Caco-2 (cell line): ENCODE measurements around the gene CDC42EP2. TPM values are rescaled to one million over a fixed set of nuclear protein-coding genes. Genes with fewer than 3 reads are reported as not detected.

Experiments
- BruUV-seq: library from RNA; stranded (reverse); fragments of 400-500 nt; replicated peaks from 2 replicates; lab custom pipeline; 2021; lab: Mats Ljungman, UMichigan
- CTCF ChIA-PET: fragments of 300-600 bp; sonication (Branson Sonifier 250); formaldehyde crosslinking; loops from one replicate; lab custom pipeline; 2022; ENCODE audit warnings: antibody characterized with exemption; lab: Charles Lee
- POLR2A ChIA-PET: fragments of 300-600 bp; sonication (Branson Sonifier 250); formaldehyde crosslinking; loops from one replicate; lab custom pipeline; 2022; ENCODE audit warnings: antibody characterized with exemption; lab: Charles Lee
- DNase-seq, 2 experiments: peaks; one replicate each; pipeline versions ENCODE4 v3.0.0 to v3.0.0-alpha.2; 2020 to 2022
- H3K27me3 ChIP-seq: replicated peaks from 2 replicates; pipeline ENCODE4 v1.6.0; 2011; ENCODE audit warnings: low read length; ENCODE audit not compliant: control insufficient read depth, insufficient read depth
- H3K36me3 ChIP-seq: 2 replicates; pipeline ENCODE4 v1.5.1; 2011; ENCODE audit warnings: low read length; ENCODE audit not compliant: control insufficient read depth, insufficient read depth
- H3K4me1 ChIP-seq: fragments of 250-450 bp; sonication (Bioruptor Pico); 2 replicates; pipeline ENCODE4 v1.5.1; 2020; ENCODE audit warnings: mild to moderate bottlenecking
- H3K4me3 ChIP-seq: 2 replicates; pipeline ENCODE4 v1.5.1; 2011; ENCODE audit warnings: low read depth, mild to moderate bottlenecking, control low read depth, low read length
- H3K9me3 ChIP-seq: fragments of 250-450 bp; sonication (Bioruptor Pico); 2 replicates; pipeline ENCODE4 v1.5.1; 2020; ENCODE audit warnings: mild to moderate bottlenecking, moderate library complexity
- H3K27ac Mint-ChIP-seq: one replicate; pipeline ENCODE4 v1.8.0; 2022; ENCODE audit warnings: mixed read lengths; ENCODE audit not compliant: unreplicated experiment
- H3K27me3 Mint-ChIP-seq: one replicate; pipeline ENCODE4 v1.8.0; 2022; ENCODE audit warnings: mixed read lengths; ENCODE audit not compliant: insufficient read depth, unreplicated experiment
- H3K36me3 Mint-ChIP-seq: one replicate; pipeline ENCODE4 v1.8.0; 2022; ENCODE audit warnings: mild to moderate bottlenecking, mixed read lengths; ENCODE audit not compliant: insufficient read depth, unreplicated experiment
- H3K4me1 Mint-ChIP-seq: one replicate; pipeline ENCODE4 v1.8.0; 2022; ENCODE audit warnings: low read depth, mixed read lengths; ENCODE audit not compliant: unreplicated experiment
- H3K4me3 Mint-ChIP-seq: one replicate; pipeline ENCODE4 v1.8.0; 2022; ENCODE audit warnings: mild to moderate bottlenecking, moderate library complexity, mixed read lengths; ENCODE audit not compliant: unreplicated experiment
- H3K9me3 Mint-ChIP-seq: one replicate; pipeline ENCODE4 v1.8.0; 2022; ENCODE audit warnings: mixed read lengths; ENCODE audit not compliant: unreplicated experiment
- CTCF ChIP-seq, 2 experiments: fragments of 200-600 bp in 1 of 2; IDR thresholded peaks; 1 replicate in 1 of 2; 2 replicates in 1 of 2; pipeline versions ENCODE4 v1.5.1 to v1.8.0; 2011 to 2022; ENCODE audit warnings: antibody characterized with exemption in 1 of 2, control low read depth in 1 of 2, inconsistent platforms in 1 of 2, low read depth in 1 of 2, low read length in 1 of 2, mild to moderate bottlenecking in 1 of 2, moderate library complexity in 1 of 2; ENCODE audit not compliant: insufficient read depth in 1 of 2, severe bottlenecking in 1 of 2, unreplicated experiment in 1 of 2
- intact Hi-C: fragments of 100-400 bp; cut with micrococcal nuclease; formaldehyde crosslinking; loops from one replicate; pipeline ENCODE4 v1.10.0; 2022; ENCODE audit not compliant: unreplicated experiment
- total RNA-seq: library from RNA; stranded (reverse); gene quantifications from 2 replicates; pipeline ENCODE4 v1.2.3, GENCODE V29; 2022

Gene CDC42EP2
- total RNA-seq, 1 experiment from 2014 or later: 38.0 TPM

DNA sequence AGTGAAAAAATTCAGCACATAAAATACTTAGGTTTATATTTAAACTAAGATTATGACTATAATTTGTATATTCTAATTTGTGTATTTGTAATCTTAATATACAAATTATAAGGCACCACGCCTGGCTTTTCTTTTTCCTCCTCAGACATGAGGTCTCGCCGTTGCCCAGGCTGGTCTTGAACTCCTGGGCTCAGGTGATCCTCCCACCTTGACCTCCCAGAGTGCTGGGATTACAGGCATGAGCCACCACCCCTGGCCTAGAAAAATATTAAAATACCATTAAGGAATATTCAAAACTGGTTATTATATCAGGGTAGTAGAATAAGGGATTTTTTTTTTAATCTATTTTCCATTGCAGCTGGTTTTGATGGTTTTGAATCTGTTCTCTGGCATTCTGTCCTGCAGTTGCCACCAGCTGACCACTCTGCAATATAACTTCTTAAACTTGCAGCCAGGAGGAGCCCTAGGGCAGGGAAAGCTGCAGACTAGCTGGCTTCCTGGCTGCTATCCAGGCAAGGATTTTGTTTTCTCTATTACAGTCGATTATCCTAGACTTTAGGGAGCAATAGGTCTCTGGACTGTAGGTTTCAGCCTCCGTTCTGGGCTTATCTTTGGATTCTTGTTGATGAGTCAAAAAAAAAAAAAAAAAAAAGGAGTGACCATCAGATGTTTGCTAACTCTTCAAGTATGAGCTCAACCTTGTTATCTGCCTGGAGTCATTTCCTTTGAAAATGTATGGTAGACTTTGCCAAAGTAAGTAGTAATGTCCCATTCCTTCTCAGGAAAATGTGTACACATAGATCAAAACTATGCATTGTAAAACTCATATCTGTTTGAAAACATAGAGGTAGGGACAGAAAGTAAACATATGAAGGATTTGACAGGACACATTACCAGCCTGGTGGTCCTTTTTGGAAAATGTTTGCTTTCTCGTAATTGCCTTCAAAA lies 39.7 kb upstream of the CDC42EP2 start:
- TF ChIP-seq CTCF (IDR thresholded peaks at IDR 0.05; ENCODE audit: insufficient read depth in 1 of 2, low read depth in 1 of 2, low read length in 1 of 2, severe bottlenecking in 1 of 2, unreplicated experiment in 1 of 2): peak; percentile 79 to 81
- peak; percentile 91 to 93 for DNase-seq
- H3K4me3 Mint-ChIP-seq: peak overlapping the region; percentile 63
- Histone ChIP-seq H3K9me3 (no peaks in the 10 kb centered on the region), H3K36me3 (peaks cover 3% of the 10 kb centered on the region), H3K27me3 (no peaks in the 10 kb centered on the region), H3K4me3 (no peak overlapping the region; the same call in 1 of the 2 replicates), H3K4me1 (peaks cover 42% of the 10 kb centered on the region)
- H3K27ac Mint-ChIP-seq: peak overlapping the region; percentile 90
- ChIA-PET CTCF (interaction anchor here (0.5 to 4.0 kb wide), 67 partner anchors 9 to 1030 kb away, joined by 3 to 337 read pairs (median 5); partner anchors contain the start of genes CAPN1, CDC42EP2, DPF2 and FAU), POLR2A (interaction anchor here (0.6 to 2.5 kb wide), 37 partner anchors 9 to 615 kb away, joined by 3 to 81 read pairs (median 8); partner anchors contain the start of genes CDC42EP2, DPF2, EHBP1L1 and FAU)
- no peaks in the 10 kb centered on the region for H3K9me3 Mint-ChIP-seq
- intact Hi-C loops: loop anchor here (1.0 to 5.0 kb wide), 6 partner anchors 17 to 235 kb away; no protein-coding TSS in a partner anchor
- no peaks in the 10 kb centered on the region for H3K27me3 Mint-ChIP-seq
- BruUV-seq: TSS peak; percentile 82
- H3K4me1 Mint-ChIP-seq: peaks cover 40% of the 10 kb centered on the region
- peaks cover 43% of the 10 kb centered on the region for H3K36me3 Mint-ChIP-seq

GRCh38 chr11:65275906-65276305 lies 38.8 kb upstream of the CDC42EP2 start:
- H3K4me1 ChIP-seq: peaks cover 51% of the 10 kb centered on the region
- Mint-ChIP-seq H3K4me1 (peaks cover 44% of the 10 kb centered on the region), H3K9me3 (no peaks in the 10 kb centered on the region), H3K27ac (peak overlapping the region; percentile 90), H3K36me3 (peaks cover 40% of the 10 kb centered on the region), H3K27me3 (no peaks in the 10 kb centered on the region), H3K4me3 (peak overlapping the region; percentile 63)
- intact Hi-C loops: loop anchor here (1.0 to 5.0 kb wide), 6 partner anchors 16 to 234 kb away; no protein-coding TSS in a partner anchor
- ChIA-PET CTCF (interaction anchor here (0.5 to 4.0 kb wide), 57 partner anchors 10 to 958 kb away, joined by 3 to 337 read pairs (median 6); partner anchors contain the start of genes CAPN1, CDC42EP2, DPF2 and FAU), POLR2A (interaction anchor here (0.5 to 2.5 kb wide), 33 partner anchors 10 to 614 kb away, joined by 3 to 81 read pairs (median 9); partner anchors contain the start of genes CDC42EP2, DPF2, EHBP1L1 and FAU)
- H3K9me3 ChIP-seq: no peaks in the 10 kb centered on the region
- H3K36me3 ChIP-seq: peaks cover 3% of the 10 kb centered on the region
- BruUV-seq: no TSS peak
- TF ChIP-seq CTCF (IDR thresholded peaks at IDR 0.05; ENCODE audit: insufficient read depth in 1 of 2, low read depth in 1 of 2, low read length in 1 of 2, severe bottlenecking in 1 of 2, unreplicated experiment in 1 of 2): no peak
- peak overlapping the region; percentile 10 for H3K4me3 ChIP-seq
- H3K27me3 ChIP-seq: no peaks in the 10 kb centered on the region
- peak; percentile 74 to 76 for DNase-seq
